Memory B cell (primary cell): ENCODE data around the gene ZFHX3.

ENCODE experiments used
- ATAC-seq: fragments of 150-1000 bp; cut with Tn5 transposase; 2 replicates; pipeline ENCODE4 v1.10.0; 2021; ENCODE audit warnings: low read depth, mild to moderate bottlenecking, moderate library complexity
- DNase-seq, 2 donors: peaks; one replicate each; pipeline ENCODE4 v3.0.0; 2022; ENCODE audit warnings: low spot score in 2 of 2
- H3K27ac Mint-ChIP-seq: one replicate; pipeline ENCODE4 v1.8.0; 2022; ENCODE audit warnings: mild to moderate bottlenecking, moderate library complexity, mixed read lengths
- H3K27me3 Mint-ChIP-seq: one replicate; pipeline ENCODE4 v1.8.0; 2022; ENCODE audit warnings: mixed read lengths
- H3K36me3 Mint-ChIP-seq: one replicate; pipeline ENCODE4 v1.8.0; 2022; ENCODE audit warnings: mild to moderate bottlenecking, mixed read lengths
- H3K4me1 Mint-ChIP-seq: one replicate; pipeline ENCODE4 v1.8.0; 2022; ENCODE audit warnings: mixed read lengths
- H3K4me3 Mint-ChIP-seq: one replicate; pipeline ENCODE4 v1.8.0; 2022; ENCODE audit warnings: mild to moderate bottlenecking, moderate library complexity, mixed read lengths
- H3K9me3 Mint-ChIP-seq: one replicate; pipeline ENCODE4 v1.8.0; 2022; ENCODE audit warnings: mixed read lengths

Gene ZFHX3

DNA sequence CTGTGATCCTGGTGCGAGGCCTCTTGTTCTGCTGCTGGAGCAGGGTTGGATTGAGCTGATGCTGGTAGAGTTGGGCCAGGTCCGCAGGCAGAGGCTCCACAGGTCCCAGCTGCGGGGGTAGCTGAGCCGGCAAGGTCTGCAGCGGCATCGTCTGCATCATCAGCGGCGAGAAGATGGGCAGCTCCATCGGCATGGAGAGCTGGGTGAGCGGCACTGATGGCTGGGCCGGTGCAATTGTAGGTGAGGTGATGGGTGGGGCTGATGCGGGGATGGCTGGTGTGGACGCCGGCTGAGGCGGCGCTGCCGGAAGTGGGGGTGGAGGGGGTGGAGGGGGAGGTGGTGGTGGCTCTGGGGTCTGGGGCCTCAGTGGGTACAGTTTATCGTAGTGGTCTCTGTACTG is 251.7 kb downstream of the ZFHX3 start:
- no peak for DNase-seq
- no peaks in the 10 kb centered on the region for H3K9me3 Mint-ChIP-seq
- H3K27me3 Mint-ChIP-seq: no peaks in the 10 kb centered on the region
- no peak overlapping the region for H3K4me3 Mint-ChIP-seq
- ATAC-seq: no peak
- H3K27ac Mint-ChIP-seq: no peak overlapping the region
- peaks cover 3% of the 10 kb centered on the region for H3K4me1 Mint-ChIP-seq
- peaks cover 22% of the 10 kb centered on the region for H3K36me3 Mint-ChIP-seq

DNA sequence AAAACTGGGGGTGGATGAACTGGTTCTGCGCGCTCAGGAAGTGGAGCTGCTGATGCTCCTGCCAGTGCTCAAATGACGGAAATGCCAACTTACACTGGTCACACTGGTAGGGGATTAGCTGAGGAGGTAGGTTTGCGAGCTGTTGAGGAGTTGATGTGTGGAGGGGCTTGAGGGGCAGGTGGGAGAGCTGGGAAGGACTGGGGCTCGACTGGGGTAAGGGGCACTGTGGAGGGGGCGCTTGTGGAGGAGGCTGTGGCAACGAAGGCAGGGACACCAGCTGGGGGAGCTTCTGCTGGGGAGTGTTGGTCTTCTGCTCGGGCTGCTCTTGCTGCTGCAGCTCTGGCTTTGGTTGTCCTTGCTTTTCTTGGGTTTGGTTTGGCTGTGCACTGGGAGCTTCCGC is 252.9 kb downstream of the ZFHX3 start:
- H3K27ac Mint-ChIP-seq: no peak overlapping the region
- H3K36me3 Mint-ChIP-seq: peaks cover 22% of the 10 kb centered on the region
- no peaks in the 10 kb centered on the region for H3K27me3 Mint-ChIP-seq
- ATAC-seq: no peak
- no peak for DNase-seq
- no peaks in the 10 kb centered on the region for H3K9me3 Mint-ChIP-seq
- peaks cover 3% of the 10 kb centered on the region for H3K4me1 Mint-ChIP-seq
- H3K4me3 Mint-ChIP-seq: no peak overlapping the region

DNA sequence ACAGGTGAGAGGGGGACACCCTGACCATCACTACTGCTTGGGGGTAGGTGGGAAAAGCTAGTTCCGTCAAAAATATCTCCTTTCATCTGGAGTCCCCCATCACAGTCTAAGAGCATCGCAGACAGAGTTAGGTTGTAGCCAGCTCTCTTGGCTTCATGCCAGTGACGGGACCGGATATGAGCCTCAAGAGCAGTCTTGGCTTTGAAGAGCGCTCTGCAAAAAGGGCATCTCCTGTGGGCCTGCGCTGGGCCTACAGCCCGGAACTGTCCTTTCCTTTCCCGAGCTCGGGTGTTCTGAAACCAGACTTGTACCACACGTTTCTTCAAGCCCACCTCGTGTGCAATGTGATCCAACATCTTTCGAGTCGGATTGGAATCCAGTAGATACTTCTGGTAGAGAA is 253.6 kb downstream of the ZFHX3 start:
- Mint-ChIP-seq H3K9me3 (no peaks in the 10 kb centered on the region), H3K36me3 (peaks cover 20% of the 10 kb centered on the region), H3K4me1 (peaks cover 3% of the 10 kb centered on the region), H3K27me3 (no peaks in the 10 kb centered on the region), H3K27ac (no peak overlapping the region), H3K4me3 (no peak overlapping the region)
- ATAC-seq (no peak), DNase-seq (no peak)

DNA sequence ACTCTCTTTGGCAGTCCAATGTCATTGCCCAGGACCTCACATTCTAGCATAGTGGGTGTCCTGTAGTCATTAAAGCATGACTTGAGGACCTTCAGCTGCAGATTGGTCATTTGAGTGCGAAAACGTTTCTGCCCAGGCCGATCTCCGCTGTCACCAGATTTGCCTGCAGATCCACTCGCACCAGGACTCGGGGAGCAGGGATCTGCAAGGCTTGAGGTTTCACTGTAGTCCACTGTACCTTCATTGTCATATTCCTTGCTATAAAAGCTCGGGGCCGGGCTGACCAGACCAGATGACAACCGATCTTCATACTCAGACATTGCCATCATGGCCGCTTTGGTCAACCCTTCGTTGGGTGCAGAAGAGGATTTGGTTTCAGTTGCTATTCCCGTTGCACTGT is 254.2 kb downstream of the ZFHX3 start:
- no peak for DNase-seq
- peaks cover 3% of the 10 kb centered on the region for H3K4me1 Mint-ChIP-seq
- H3K27ac Mint-ChIP-seq: no peak overlapping the region
- no peaks in the 10 kb centered on the region for H3K27me3 Mint-ChIP-seq
- H3K4me3 Mint-ChIP-seq: no peak overlapping the region
- peaks cover 18% of the 10 kb centered on the region for H3K36me3 Mint-ChIP-seq
- no peak for ATAC-seq
- H3K9me3 Mint-ChIP-seq: no peaks in the 10 kb centered on the region

DNA sequence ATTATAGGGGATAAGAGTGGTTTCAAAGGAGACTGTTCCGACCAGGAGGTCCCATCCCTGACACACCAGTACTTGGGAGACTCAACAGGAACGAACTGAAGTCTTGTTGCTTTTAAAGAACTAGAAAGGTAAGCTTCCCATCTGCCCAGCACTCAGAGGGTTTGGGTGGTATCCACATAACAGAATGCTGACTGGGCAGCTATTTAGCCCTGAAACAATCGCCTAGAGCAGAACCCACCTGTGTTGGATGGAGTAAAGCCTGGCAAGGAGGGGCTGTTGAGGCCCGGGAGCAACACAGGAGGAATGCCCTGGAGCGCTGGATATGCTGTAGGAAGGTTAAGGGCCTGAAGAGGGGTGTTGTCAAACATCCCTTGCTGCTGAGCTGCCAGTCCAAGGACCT is 254.9 kb downstream of the ZFHX3 start:
- H3K27me3 Mint-ChIP-seq: no peaks in the 10 kb centered on the region
- no peak overlapping the region for H3K4me3 Mint-ChIP-seq
- no peak overlapping the region for H3K27ac Mint-ChIP-seq
- no peak for DNase-seq
- H3K4me1 Mint-ChIP-seq: peaks cover 4% of the 10 kb centered on the region
- peaks cover 17% of the 10 kb centered on the region for H3K36me3 Mint-ChIP-seq
- no peaks in the 10 kb centered on the region for H3K9me3 Mint-ChIP-seq
- ATAC-seq: no peak

DNA sequence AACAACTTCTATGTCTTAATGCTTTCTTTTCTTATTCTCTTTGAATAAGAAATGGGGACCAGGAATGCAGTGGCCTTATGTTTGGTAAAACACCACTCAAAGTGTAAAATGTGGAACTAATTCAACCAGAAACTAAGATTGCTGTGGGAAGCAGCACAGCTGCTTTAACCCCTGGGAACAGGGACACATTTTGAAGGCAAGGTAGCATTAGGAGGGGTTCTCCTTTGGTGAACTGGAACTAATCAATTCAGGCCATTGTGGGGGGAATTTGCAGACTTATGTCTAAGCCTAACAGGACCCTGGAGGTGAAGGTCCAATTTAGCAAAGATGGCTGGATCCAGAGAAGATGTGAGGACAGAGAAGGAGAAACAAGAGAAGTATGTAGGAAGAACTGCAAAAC is 256.1 kb downstream of the ZFHX3 start:
- H3K4me1 Mint-ChIP-seq: peaks cover 10% of the 10 kb centered on the region
- peaks cover 2% of the 10 kb centered on the region for H3K27me3 Mint-ChIP-seq
- DNase-seq (no peak), ATAC-seq (no peak)
- H3K27ac Mint-ChIP-seq: no peak overlapping the region
- peaks cover 10% of the 10 kb centered on the region for H3K36me3 Mint-ChIP-seq
- H3K9me3 Mint-ChIP-seq: no peaks in the 10 kb centered on the region
- H3K4me3 Mint-ChIP-seq: no peak overlapping the region

DNA sequence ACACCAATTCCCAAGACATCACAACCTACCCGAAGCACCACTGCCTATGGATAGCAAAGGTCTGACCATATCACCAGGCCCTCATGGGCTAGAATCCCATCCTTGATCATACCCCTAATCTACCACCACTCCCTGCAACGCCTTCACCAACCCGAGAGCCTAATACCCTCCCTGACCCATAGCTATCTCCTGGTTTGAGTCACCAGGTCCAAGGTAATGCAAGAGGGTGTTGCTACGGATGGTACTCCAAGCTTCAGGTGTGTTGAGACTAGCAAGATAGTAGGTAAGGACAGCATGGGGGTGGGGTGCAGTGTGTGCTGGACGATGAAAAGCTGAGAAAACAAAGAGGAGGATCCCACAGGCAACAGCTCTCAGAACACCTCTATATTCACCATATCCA is 258.0 kb downstream of the ZFHX3 start:
- peaks cover 2% of the 10 kb centered on the region for H3K27me3 Mint-ChIP-seq
- H3K36me3 Mint-ChIP-seq: no peaks in the 10 kb centered on the region
- ATAC-seq (no peak), DNase-seq (no peak)
- H3K27ac Mint-ChIP-seq: no peak overlapping the region
- H3K4me1 Mint-ChIP-seq: peaks cover 10% of the 10 kb centered on the region
- no peak overlapping the region for H3K4me3 Mint-ChIP-seq
- no peaks in the 10 kb centered on the region for H3K9me3 Mint-ChIP-seq

DNA sequence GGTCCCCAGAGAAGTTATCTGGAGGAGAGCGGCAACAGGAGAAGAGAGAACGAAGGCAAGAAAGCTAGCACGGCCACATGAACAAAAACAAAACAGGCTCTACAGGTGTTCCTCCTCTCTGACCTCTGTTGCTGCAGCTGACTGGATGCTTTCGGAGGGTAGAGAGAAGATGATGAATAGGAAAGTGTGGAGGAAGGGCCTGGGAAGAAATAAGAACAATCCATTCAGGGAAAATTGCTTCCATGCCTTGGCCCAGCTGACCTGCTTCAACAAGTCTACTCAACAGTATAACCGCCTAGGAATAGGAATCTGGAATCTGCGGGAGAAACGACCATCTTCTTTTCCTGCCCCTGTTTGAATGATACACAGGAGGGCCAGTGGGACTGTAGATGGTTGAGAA is 258.5 kb downstream of the ZFHX3 start:
- no peak for ATAC-seq
- Mint-ChIP-seq H3K4me1 (peaks cover 10% of the 10 kb centered on the region), H3K27me3 (peaks cover 2% of the 10 kb centered on the region), H3K9me3 (no peaks in the 10 kb centered on the region), H3K4me3 (no peak overlapping the region), H3K27ac (no peak overlapping the region), H3K36me3 (no peaks in the 10 kb centered on the region)
- no peak for DNase-seq

DNA sequence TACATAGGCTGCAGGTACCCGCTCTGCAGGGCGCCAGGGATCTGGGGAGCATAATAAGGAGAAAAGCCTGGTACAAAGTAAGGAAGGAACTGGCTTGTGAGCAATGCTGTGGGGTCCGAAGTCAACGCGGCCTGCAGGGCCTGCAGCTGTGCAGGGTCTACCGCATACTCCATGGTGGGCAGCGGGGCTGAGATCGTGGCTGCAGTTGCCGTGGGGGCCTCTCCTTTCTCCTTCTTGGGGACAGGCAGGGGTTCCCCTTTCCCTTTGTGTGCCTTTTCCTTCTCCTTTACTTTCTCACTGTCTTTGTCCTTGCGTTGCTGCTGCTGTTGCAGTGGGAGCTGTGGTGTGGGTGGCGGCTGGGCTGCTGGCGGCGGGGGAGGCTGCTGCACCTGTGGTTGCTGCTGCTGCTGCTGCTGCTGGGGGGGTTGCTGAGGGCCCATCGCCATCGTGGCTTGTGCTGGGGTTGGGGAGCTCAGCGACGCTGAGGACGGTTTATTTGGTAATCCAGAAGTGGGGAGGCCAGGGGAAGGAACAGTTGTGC is 259.6 kb downstream of the ZFHX3 start:
- Mint-ChIP-seq H3K36me3 (no peaks in the 10 kb centered on the region), H3K4me1 (peaks cover 10% of the 10 kb centered on the region), H3K27ac (no peak overlapping the region), H3K9me3 (no peaks in the 10 kb centered on the region), H3K27me3 (peaks cover 2% of the 10 kb centered on the region), H3K4me3 (peak overlapping the region; percentile 84)
- no peak for ATAC-seq
- DNase-seq: no peak

DNA sequence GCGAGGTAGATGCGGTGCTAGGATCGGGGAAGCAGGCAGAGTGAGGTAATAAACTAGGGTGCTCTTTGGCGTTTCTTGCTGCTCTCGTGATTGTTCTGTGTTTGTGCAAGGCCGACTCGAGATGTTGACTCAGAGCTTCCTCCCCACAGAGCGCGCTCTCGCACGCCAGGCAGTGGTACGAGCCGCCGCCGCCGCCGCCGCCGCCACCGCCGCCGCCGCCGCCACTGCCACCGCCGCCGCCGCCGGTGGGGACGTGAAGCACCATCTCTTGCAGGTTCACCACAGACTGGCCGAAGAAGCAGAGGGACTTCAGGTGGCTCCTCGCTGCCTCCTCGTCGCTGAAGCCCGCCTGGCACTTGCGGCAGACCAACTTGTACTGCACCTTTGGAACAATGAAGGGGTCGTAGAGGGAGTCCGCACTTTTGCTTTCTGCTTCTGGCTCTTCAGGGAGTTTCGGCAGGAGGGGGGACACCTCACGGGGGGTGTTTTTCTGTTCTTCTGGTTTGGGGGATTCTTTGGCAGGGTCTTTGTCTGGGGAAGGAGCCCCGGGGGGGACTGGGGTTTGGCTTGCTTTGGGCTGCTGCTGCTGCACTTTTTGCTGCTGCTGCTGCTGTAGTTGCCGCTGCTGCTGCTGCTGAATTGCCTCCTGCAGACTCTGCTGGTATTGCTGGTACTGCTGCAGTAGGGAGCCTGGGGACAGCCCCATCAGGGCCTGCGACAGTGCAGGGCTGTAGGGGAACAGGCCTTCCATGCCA is 260.2 kb downstream of the ZFHX3 start:
- peak; percentile 95 for ATAC-seq

DNA sequence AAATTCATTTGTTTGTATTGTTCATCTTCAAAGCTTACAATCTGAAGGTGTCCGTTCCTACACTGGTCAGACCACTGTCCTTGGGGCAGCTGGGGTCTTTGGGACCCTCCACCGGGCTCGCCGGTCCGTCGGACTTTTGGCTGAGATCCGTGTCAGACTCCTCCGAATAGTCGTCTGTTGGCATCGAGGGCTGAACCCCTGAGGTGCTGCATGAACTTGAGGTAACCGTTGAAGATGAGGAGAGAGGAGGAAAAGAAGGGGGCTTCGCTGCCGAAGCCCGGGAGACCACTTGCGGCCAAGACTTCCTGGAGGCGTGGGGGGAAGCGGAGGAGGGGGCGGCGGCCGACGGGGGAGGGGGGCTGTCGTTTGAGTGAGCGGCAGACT is 260.8 kb downstream of the ZFHX3 start:
- ATAC-seq: peak; percentile 14

More for the DNA sequence above, 260.2 kb downstream of the ZFHX3 start:
- peaks cover 2% of the 10 kb centered on the region for H3K27me3 Mint-ChIP-seq
- peak overlapping the region; percentile 84 for H3K4me3 Mint-ChIP-seq
- peak; percentile 29 to 44 for DNase-seq
- peak overlapping the region; percentile 56 for H3K27ac Mint-ChIP-seq
- no peaks in the 10 kb centered on the region for H3K36me3 Mint-ChIP-seq
- no peaks in the 10 kb centered on the region for H3K9me3 Mint-ChIP-seq
- H3K4me1 Mint-ChIP-seq: peaks cover 10% of the 10 kb centered on the region

DNA sequence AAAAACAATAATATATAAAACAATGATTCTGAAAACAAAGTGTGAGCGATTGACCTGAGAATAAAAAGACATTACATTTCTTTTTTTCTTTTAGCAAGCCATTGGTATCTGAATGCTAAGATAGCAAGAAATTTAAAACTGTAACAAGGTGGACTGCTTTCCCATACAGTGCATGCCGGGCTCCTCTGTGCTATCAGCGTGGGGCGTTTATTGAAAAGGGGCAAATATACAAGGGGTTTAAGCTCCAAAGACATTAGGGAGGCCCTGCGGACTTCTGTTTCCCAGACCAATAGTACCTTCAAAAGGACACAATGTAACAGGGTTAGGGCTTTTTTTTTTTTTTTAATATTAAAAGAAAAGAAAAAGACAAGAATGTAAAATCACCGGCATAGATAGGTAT is 261.3 kb downstream of the ZFHX3 start:
- Mint-ChIP-seq H3K27me3 (peaks cover 2% of the 10 kb centered on the region), H3K9me3 (no peaks in the 10 kb centered on the region), H3K4me1 (peaks cover 10% of the 10 kb centered on the region), H3K27ac (no peak overlapping the region), H3K4me3 (peak overlapping the region; percentile 52), H3K36me3 (no peaks in the 10 kb centered on the region)
- ATAC-seq (no peak), DNase-seq (no peak)

More for the DNA sequence above, 260.8 kb downstream of the ZFHX3 start:
- Mint-ChIP-seq H3K27me3 (peaks cover 2% of the 10 kb centered on the region), H3K36me3 (no peaks in the 10 kb centered on the region), H3K4me1 (peaks cover 10% of the 10 kb centered on the region), H3K9me3 (no peaks in the 10 kb centered on the region), H3K4me3 (peak overlapping the region; percentile 84), H3K27ac (peak overlapping the region; percentile 56)
- no peak for DNase-seq

DNA sequence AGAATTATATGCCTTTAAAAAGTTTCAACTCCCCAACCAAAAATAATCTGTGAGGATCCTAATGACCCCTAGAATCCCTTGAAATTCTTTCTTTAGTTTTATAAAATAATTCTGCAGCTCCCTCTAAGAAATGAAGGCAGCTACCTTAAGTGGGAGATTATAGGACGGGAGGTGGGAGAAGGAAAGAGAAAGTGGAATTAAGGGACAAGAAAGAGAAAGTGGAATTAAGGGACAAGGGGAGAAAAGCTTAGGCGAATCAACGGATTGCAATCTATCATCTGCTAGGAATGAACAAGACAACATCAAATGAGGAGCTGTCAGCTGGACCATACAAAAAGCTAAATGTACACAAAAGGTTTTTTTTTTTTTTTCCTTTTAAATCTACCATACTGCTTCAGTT is 262.0 kb downstream of the ZFHX3 start:
- DNase-seq (no peak), ATAC-seq (no peak)
- Mint-ChIP-seq H3K4me1 (peaks cover 10% of the 10 kb centered on the region), H3K4me3 (no peak overlapping the region), H3K9me3 (no peaks in the 10 kb centered on the region), H3K36me3 (no peaks in the 10 kb centered on the region), H3K27ac (no peak overlapping the region), H3K27me3 (peaks cover 2% of the 10 kb centered on the region)

DNA sequence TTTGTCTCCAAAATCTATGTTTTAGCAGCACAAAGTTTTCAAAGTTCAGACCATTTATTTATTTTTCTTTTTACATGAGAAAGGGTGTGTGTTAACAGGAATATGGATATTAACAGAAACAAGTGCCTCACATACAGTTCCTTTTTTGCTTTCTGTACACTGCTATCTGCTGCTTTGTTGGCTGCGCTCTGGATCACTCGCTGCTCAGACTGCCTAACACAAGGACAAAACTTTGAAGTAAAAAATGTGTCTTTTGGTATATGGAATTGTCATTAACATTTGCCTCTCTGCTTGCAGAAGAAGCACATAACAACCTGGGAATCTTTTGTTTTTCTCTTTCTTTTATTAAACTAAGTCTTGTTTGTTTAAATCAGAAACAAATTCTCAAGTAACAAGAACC is 262.8 kb downstream of the ZFHX3 start:
- no peaks in the 10 kb centered on the region for H3K9me3 Mint-ChIP-seq
- H3K4me3 Mint-ChIP-seq: no peak overlapping the region
- ATAC-seq (no peak), DNase-seq (no peak)
- H3K4me1 Mint-ChIP-seq: peaks cover 10% of the 10 kb centered on the region
- no peaks in the 10 kb centered on the region for H3K36me3 Mint-ChIP-seq
- H3K27me3 Mint-ChIP-seq: peaks cover 2% of the 10 kb centered on the region
- H3K27ac Mint-ChIP-seq: no peak overlapping the region

DNA sequence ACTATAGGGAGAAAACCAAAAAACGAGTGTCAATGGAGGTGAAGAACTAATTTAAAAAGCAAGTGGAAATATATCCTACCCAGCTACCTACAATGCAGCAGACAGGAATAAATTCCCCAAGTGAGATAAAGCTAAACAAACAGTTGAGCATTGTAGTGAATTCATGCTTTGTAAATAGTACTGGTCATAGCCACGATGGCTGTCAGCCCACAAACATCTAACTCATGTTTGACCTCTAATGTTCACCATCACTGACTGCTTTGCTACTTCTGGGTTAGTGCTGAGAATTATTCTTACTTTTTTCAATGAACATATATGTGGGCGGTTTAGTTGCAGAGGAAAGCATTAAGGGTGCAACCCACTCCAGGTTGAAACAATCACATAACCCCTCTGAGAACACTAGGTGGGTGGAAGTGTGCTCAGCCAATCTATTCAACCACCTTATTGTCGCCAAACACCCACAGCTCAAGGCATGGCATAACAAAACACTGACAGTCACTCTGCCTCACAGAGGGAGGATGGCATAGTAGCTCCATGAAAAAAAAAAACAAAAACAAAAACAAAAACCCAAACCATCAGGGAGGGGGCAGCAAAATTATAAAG is 264.1 kb downstream of the ZFHX3 start:
- ATAC-seq: no peak

More for the DNA sequence above, 264.1 kb downstream of the ZFHX3 start:
- no peak for DNase-seq
- H3K36me3 Mint-ChIP-seq: no peaks in the 10 kb centered on the region
- H3K27ac Mint-ChIP-seq: no peak overlapping the region
- H3K4me3 Mint-ChIP-seq: no peak overlapping the region
- H3K4me1 Mint-ChIP-seq: peaks cover 10% of the 10 kb centered on the region
- no peaks in the 10 kb centered on the region for H3K9me3 Mint-ChIP-seq
- H3K27me3 Mint-ChIP-seq: peaks cover 2% of the 10 kb centered on the region
